ENCODE data around the gene JPH4.

Gene JPH4

DNA sequence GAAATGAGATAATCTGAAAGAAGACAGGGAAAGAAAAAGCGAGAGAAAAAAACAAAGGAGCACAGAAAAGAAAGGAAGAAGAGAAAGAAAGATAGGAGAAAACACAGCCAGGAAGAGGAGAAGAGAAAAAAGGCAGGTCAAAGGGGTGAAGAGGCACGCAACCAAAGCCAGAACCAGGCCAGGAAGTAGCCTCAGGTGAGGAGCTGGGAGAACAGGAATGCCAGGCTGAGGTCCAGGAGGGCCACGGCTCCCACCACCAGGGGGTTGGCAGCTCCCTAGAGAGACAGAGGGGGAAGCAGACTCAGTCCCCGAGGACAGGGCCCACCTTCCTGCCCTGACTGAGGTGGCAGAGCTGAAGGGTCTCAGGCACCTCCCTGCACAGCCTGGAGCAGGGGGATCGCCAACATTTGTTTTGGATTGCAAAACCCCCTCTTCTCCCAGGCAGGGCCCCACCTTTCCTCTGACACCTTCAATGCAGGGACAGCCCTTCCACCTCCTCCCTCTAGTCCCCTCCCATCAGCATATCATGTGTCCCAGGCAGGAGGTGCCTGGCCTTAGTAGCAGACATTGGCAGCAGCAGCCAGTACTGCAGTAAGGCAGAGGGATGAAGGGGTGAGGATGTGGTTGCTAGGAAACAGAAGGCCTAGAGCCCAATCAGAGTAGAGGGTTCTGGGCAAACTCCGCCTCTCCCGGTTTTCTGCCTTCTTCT is 9.0 kb downstream of the JPH4 start:
- Histone ChIP-seq H3K4me1 (ENCODE audit: control insufficient read depth, low read length) (peaks cover 24% of the 10 kb centered on the region), H3K27me3 (ENCODE audit: control insufficient read depth, low read length) (no peaks in the 10 kb centered on the region), H3F3A (ENCODE audit: control insufficient read depth, insufficient read depth) (no peaks in the 10 kb centered on the region), H3K4me2 (ENCODE audit: low read length) (no peak overlapping the region), H3K9me3 (ENCODE audit: control insufficient read depth, insufficient read depth, low read length) (no peaks in the 10 kb centered on the region), H3K9me2 (replicated peaks; ENCODE audit: control insufficient read depth, low read length) (no peaks in the 10 kb centered on the region), H3K4me3 (ENCODE audit: low read length) (no peak overlapping the region), H4K20me1 (ENCODE audit: control insufficient read depth, insufficient read depth, low read depth, low read length) (no peaks in the 10 kb centered on the region), H3K36me3 (ENCODE audit: control insufficient read depth, low read length) (peaks cover 23% of the 10 kb centered on the region), H3K79me2 (ENCODE audit: control insufficient read depth, low read length) (peaks cover 26% of the 10 kb centered on the region), H3K27ac (ENCODE audit: low read depth, low read length) (no peak overlapping the region)
- TF ChIP-seq, protein P1, sequence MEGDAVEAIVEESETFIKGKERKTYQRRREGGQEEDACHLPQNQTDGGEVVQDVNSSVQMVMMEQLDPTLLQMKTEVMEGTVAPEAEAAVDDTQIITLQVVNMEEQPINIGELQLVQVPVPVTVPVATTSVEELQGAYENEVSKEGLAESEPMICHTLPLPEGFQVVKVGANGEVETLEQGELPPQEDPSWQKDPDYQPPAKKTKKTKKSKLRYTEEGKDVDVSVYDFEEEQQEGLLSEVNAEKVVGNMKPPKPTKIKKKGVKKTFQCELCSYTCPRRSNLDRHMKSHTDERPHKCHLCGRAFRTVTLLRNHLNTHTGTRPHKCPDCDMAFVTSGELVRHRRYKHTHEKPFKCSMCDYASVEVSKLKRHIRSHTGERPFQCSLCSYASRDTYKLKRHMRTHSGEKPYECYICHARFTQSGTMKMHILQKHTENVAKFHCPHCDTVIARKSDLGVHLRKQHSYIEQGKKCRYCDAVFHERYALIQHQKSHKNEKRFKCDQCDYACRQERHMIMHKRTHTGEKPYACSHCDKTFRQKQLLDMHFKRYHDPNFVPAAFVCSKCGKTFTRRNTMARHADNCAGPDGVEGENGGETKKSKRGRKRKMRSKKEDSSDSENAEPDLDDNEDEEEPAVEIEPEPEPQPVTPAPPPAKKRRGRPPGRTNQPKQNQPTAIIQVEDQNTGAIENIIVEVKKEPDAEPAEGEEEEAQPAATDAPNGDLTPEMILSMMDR (IDR thresholded peaks at IDR 0.05; ENCODE audit: low read depth, low read length, poor library complexity, severe bottlenecking): no peak
- TF ChIP-seq EZH2phosphoT487 (IDR thresholded peaks at IDR 0.05; ENCODE audit: borderline replicate concordance, low read length): no peak

DNA sequence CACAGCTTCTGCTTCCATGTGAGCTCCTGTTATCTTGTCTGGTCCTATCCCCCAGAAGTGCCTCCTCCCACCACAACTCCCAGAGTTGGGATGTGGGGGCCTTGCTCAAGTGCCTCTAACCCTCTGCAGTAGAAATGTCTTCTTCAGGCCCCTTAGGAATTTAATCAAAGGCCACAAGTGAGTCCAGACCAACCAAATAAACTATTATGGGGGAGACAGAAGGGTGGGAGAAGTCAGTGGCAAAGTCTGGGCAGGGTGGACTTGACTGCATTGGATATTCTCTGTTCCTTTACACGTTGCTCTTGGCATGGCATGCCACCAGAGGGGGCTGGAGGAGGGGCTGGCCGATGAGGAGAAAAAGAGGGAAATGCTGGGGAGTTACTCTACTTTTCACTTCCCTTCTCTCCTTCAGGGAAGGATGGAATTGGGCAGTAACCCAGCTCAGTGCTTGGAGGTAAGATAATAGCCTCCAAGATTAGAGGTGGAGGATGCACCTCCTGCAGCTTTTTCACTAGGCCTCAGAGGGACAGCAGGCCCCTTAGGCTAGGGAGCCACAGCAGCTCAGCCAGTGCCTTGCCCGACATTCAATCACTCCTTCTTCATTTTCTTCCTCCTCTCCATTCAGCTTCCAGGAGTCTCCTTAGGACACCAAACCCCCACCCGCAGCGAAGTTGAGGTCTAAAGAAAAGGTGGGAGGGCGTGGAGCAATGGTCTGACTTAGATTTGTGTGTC is 9.8 kb downstream of the JPH4 start:
- Histone ChIP-seq H3K36me3 (ENCODE audit: control insufficient read depth, low read length) (peaks cover 31% of the 10 kb centered on the region), H3K27ac (ENCODE audit: low read depth, low read length) (no peak overlapping the region), H3K9me2 (replicated peaks; ENCODE audit: control insufficient read depth, low read length) (no peaks in the 10 kb centered on the region), H3K9me3 (ENCODE audit: control insufficient read depth, insufficient read depth, low read length) (no peaks in the 10 kb centered on the region), H3F3A (ENCODE audit: control insufficient read depth, insufficient read depth) (no peaks in the 10 kb centered on the region), H3K4me3 (ENCODE audit: low read length) (peak overlapping the region; percentile 97), H3K27me3 (ENCODE audit: control insufficient read depth, low read length) (no peaks in the 10 kb centered on the region), H3K4me1 (ENCODE audit: control insufficient read depth, low read length) (peaks cover 24% of the 10 kb centered on the region), H3K4me2 (ENCODE audit: low read length) (peak overlapping the region; percentile 79), H4K20me1 (ENCODE audit: control insufficient read depth, insufficient read depth, low read depth, low read length) (no peaks in the 10 kb centered on the region), H3K79me2 (ENCODE audit: control insufficient read depth, low read length) (peaks cover 26% of the 10 kb centered on the region)
- TF ChIP-seq, protein P1 (IDR thresholded peaks at IDR 0.05; ENCODE audit: low read depth, low read length, poor library complexity, severe bottlenecking): peak; percentile 36
- TF ChIP-seq EZH2phosphoT487 (IDR thresholded peaks at IDR 0.05; ENCODE audit: borderline replicate concordance, low read length): no peak

DNA sequence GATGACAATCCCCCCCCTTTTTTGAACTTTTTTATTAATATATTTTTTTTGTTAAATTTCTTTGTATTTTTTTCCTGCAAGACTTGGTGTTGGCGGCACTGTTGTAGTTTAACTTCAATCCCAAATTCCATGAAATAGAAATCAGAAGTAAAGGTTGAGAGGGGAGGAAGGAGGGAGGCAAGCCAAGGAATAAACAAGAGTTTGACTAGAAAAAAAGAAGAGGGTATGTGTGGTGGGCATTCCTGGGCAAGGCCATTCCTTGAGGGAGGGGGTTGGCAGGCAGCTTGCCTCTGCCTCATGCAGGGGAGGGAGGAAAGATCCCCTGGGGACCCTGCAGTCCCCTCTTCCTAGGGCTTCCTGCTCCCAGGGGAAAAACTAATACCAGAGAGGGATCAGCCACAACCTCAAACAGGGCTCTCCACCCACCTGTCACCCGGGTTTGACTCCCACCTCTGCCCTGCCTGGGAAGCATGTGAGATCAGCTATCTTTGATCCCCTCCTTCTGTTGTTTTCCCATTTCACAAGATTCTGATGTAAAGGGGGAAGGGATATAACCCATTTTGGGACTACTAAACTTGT is 10.5 kb downstream of the JPH4 start:
- Histone ChIP-seq H3K27me3 (ENCODE audit: control insufficient read depth, low read length) (no peaks in the 10 kb centered on the region), H3K27ac (ENCODE audit: low read depth, low read length) (0 out of 2 replicates have a peak overlapping the region, but pooled peaks have one; percentile 65), H3K79me2 (ENCODE audit: control insufficient read depth, low read length) (peaks cover 26% of the 10 kb centered on the region), H3F3A (ENCODE audit: control insufficient read depth, insufficient read depth) (no peaks in the 10 kb centered on the region), H3K9me3 (ENCODE audit: control insufficient read depth, insufficient read depth, low read length) (no peaks in the 10 kb centered on the region), H3K36me3 (ENCODE audit: control insufficient read depth, low read length) (peaks cover 38% of the 10 kb centered on the region), H4K20me1 (ENCODE audit: control insufficient read depth, insufficient read depth, low read depth, low read length) (no peaks in the 10 kb centered on the region), H3K4me2 (ENCODE audit: low read length) (peak overlapping the region; percentile 79), H3K4me3 (ENCODE audit: low read length) (peak overlapping the region; percentile 97), H3K4me1 (ENCODE audit: control insufficient read depth, low read length) (peaks cover 24% of the 10 kb centered on the region), H3K9me2 (replicated peaks; ENCODE audit: control insufficient read depth, low read length) (no peaks in the 10 kb centered on the region)
- TF ChIP-seq, protein P1 (IDR thresholded peaks at IDR 0.05; ENCODE audit: low read depth, low read length, poor library complexity, severe bottlenecking): no peak
